ENCODE measurements around the gene TSPO. TPM values are rescaled to one million over a fixed set of nuclear protein-coding genes. Genes with fewer than 3 reads are reported as not detected.

The TSPO gene
- total RNA-seq, 6 experiments from 2014 or later: 325 to 442 (median 361) TPM

GRCh38 chr22:43173566-43173965, 22.2 kb downstream of the TSPO start:
- Mint-ChIP-seq H3K27ac (no peak overlapping the region), H3K4me1 (ENCODE audit: low read depth) (peaks cover 6% of the 10 kb centered on the region; the same call in 1 of the 2 replicates), H3K36me3 (ENCODE audit: low read depth) (peaks cover 6% of the 10 kb centered on the region; the same call in 1 of the 2 replicates), H3K27me3 (ENCODE audit: insufficient read depth) (no peaks in the 10 kb centered on the region), H3K4me3 (no peak overlapping the region), H3K9me3 (no peaks in the 10 kb centered on the region)
- TF ChIP-seq CTCF (IDR thresholded peaks at IDR 0.05): no peak
- no peak for DNase-seq

- Mint-ChIP-seq H3K9me3 (no peaks in the 10 kb centered on the region), H3K4me3 (no peak overlapping the region), H3K27ac (no peak overlapping the region), H3K27me3 (ENCODE audit: insufficient read depth) (no peaks in the 10 kb centered on the region), H3K36me3 (ENCODE audit: low read depth) (peaks cover 9% of the 10 kb centered on the region; the same call in 1 of the 2 replicates), H3K4me1 (ENCODE audit: low read depth) (peaks cover under 1% of the 10 kb centered on the region; the same call in 1 of the 2 replicates)
- no peak for TF ChIP-seq CTCF (IDR thresholded peaks at IDR 0.05)
- no peak for DNase-seq
These were observed 22.8 kb downstream of the TSPO start for GRCh38 chr22:43173976-43174720.

DNA sequence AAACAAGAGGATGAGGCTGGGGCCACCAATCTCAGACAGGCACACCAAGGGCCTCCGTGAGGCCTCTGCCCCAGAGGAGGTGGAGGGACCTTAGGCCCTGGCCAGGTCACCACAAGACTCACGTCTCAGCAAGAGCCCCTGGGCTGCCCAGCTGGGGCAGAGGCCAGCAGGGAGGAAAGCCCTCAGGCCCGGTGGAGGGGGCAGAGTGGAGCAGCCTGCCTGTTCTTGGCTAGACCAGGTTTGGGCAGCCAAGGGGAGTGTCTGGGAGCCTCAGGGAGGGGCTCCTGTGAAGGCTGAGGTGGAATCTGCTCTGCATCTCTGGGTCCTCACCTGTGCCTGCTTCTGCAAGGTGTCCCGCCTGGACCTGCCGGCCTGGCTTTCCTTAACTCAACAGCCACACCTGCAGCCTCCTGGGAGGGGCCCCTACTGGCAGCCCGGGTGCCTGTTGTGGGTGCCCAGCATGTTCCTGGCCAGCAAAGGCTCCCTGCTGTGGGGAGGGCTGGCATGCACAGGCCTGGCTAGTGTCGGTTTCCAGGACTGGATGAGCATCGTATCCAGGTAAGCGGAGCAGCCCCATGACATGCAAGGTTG, 23.7 kb downstream of the TSPO start:
- Mint-ChIP-seq H3K36me3 (ENCODE audit: low read depth) (peaks cover 9% of the 10 kb centered on the region; the same call in 1 of the 2 replicates), H3K9me3 (no peaks in the 10 kb centered on the region), H3K27ac (no peak overlapping the region), H3K27me3 (ENCODE audit: insufficient read depth) (no peaks in the 10 kb centered on the region), H3K4me1 (ENCODE audit: low read depth) (no peaks in the 10 kb centered on the region), H3K4me3 (no peak overlapping the region)
- DNase-seq: no peak
- no peak for TF ChIP-seq CTCF (IDR thresholded peaks at IDR 0.05)

DNA sequence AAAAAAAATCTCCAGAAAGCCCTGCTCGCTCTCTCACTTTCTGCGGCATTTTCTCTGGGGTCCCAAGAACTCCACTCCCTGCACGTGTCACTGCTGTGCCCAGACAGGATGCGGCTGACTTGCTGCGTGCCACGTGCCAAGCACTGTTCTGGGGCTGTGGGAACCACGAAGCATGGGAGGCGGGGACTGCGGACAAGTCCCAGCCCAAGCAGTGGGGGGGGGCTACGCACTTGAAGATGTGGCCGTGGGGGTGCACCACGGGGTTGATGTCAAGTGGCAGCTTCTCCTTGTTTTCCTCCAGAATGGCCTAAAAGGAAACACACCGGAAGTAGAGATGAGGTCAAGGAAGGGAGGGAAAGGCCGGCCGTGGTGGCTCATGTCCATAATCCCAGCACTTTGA, 24.7 kb downstream of the TSPO start:
- TF ChIP-seq CTCF (IDR thresholded peaks at IDR 0.05): no peak
- H3K9me3 Mint-ChIP-seq: no peaks in the 10 kb centered on the region
- H3K4me3 Mint-ChIP-seq: no peak overlapping the region
- no peak overlapping the region for H3K27ac Mint-ChIP-seq
- H3K27me3 Mint-ChIP-seq (ENCODE audit: insufficient read depth): no peaks in the 10 kb centered on the region
- H3K4me1 Mint-ChIP-seq (ENCODE audit: low read depth): no peaks in the 10 kb centered on the region
- peaks cover 9% of the 10 kb centered on the region; the same call in 1 of the 2 replicates for H3K36me3 Mint-ChIP-seq (ENCODE audit: low read depth)
- DNase-seq: no peak

DNA sequence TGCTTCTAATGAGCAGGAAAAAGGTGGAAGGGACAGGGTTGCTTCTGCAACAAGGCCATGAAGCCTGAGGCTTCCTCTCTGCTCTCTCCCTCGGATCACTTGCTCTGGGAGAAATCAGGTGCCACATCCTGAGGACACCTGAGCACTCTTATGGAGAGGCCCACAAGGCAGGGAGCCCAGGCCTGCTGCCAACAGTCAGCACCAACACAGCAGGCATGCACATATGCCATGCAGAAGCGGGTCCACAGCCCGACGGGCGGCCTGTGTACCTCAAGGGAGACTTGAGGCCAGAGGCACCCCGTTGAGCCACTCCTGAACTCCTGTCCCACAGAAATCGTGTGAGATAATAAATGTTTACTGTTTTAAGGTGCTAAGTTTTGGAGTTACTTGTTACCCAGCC, 26.1 kb downstream of the TSPO start:
- H3K4me3 Mint-ChIP-seq: no peak overlapping the region
- H3K36me3 Mint-ChIP-seq (ENCODE audit: low read depth): peaks cover 13% of the 10 kb centered on the region; the same call in 1 of the 2 replicates
- no peaks in the 10 kb centered on the region for H3K9me3 Mint-ChIP-seq
- DNase-seq: no peak
- no peaks in the 10 kb centered on the region for H3K4me1 Mint-ChIP-seq (ENCODE audit: low read depth)
- no peaks in the 10 kb centered on the region for H3K27me3 Mint-ChIP-seq (ENCODE audit: insufficient read depth)
- TF ChIP-seq CTCF (IDR thresholded peaks at IDR 0.05): no peak
- H3K27ac Mint-ChIP-seq: no peak overlapping the region
